Stimulated activated CD4-positive, alpha-beta T cell treated with anti-CD3 and anti-CD28 coated beads, Interleukin-4, amount 100 ng/mL, for 1 hour (primary cell): ENCODE measurements around the gene CCDC172.
"Not testable (repeated sequence)": the region's sequence is repeated elsewhere in the genome, so short reads cannot be mapped to it uniquely, and the experiment has no call there.

ENCODE experiments used
- DNase-seq: peaks from one replicate; pipeline ENCODE4 v3.0.0-alpha.2; 2020

The CCDC172 gene

DNA sequence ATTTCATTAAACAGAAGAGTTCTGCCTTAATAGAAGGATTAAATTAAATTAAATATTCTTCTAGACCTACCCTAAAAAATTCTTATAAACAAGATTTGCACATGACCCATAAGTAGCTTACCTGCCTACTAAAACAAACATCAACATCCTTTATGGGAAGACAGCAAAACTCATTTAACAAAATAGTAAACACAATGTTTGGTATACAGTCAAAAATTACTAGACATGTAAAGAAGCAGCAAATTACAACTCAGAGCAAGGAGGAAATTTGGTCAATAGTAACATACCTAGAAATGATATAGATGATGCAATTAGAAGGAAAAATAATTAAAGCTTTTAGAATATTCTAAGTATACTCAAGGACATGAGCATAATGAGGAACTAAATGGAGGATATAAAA, 27.9 kb downstream of the CCDC172 start:
- DNase-seq: no peak

DNA sequence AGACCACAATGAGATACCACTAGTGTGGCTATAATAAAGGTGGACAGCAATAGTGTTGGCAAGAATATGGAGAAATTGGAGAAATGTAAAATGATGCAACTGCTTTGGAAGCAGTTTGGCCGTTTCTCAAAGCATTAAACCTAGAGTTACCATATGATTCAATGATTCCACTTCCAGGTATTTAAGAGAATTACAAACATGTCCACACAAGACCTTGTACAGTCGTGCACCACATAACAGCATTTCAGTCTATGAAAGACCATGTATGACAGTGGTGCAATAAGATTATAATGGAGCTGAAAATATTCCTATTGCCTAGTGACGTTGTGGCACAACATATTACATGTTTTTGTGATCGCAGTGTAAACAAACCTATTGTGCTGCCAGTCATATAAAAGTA, 29.6 kb downstream of the CCDC172 start:
- DNase-seq: no peak

DNA sequence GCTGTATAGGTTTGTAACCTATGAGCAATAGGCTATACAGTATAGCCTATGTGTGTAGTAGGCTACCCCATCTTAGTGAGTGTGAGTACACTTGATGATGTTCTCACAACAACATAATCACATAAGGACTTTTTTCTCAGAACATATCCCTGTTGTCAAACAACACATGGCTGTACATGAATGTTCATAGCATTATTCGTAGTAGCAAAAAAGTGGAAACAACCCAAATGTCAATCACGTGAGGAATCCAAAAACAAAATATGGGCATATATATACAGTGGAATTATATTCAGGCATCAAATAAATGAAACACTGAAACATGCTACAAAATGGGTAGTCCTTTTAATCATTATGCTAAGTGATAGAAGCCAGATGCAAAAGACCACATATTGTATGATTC, 31.1 kb downstream of the CCDC172 start:
- DNase-seq: no peak

DNA sequence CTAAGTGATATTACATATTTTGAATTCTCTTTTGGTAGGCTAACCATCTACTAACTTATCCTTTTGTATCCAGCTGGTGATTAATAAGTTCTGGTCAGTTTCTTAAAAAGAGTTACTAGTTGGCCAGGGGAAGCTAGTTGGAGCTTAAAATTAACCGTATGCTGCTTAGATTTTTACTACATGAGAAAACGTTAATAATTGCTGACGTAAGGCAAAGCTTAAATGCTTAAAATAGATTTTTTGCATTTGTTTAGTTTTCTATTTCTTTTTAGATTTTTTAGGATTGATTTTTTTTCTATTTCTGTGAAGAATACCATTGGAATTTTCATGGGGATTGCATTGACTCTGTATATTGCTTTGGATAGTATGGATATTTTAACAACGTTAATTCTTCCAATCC, 32.6 kb downstream of the CCDC172 start:
- DNase-seq: no peak

DNA sequence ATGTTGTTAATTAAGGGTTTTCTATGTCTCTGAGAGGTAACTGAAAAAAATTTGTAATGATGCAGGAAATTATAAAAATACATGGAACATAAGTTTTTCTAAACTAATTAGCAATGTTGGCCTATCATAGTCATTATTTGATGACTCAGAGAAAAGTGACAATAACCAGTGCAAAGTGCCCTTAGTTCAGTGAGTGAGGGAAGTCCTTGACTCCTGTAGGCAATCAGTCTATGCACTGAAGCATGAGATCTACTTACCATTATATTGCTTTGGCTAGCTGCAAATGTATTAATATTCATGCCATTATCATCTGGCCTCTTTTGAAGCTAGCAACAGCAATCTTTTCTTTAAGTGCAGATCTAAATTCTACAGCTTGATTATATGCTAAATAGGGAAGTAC, 40.6 kb downstream of the CCDC172 start:
- DNase-seq: no peak

DNA sequence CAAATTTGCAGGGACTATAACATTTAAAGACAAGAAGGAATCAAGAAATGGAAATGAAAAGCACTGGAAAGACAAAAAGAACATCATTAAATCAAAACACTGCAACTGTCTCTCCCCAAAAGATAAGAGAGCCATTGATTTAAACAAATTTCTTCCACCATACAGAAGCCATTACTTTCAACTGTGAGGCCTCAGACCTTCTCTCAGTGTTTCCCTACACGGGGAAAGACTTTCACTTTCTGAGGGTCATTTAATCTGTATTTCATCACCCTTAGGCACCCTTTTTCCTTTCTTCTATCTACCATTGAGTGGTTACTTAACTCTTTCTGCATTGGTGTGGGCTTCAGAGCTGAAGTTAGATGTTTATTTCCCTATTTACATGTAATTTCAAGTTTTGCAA, 47.5 kb downstream of the CCDC172 start:
- DNase-seq: no peak

DNA sequence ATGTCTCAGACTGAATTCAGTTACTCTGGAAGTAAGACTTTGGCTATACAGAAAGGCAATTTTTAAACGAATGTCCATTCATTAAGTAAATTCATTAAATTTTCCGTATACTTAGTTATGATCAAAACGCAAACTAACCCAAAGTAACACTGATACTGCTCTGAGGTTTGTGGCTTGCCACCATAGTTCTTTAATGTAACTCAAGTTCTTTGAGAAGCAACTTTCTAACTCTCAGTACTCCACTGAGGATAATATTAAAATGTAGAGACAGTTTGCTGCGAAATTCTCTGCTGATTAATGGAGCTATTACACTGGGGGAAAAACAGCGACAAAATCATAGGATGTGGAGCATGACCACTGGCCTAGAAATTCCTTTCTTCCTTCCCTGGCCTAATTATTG, 58.0 kb downstream of the CCDC172 start:
- no peak for DNase-seq

DNA sequence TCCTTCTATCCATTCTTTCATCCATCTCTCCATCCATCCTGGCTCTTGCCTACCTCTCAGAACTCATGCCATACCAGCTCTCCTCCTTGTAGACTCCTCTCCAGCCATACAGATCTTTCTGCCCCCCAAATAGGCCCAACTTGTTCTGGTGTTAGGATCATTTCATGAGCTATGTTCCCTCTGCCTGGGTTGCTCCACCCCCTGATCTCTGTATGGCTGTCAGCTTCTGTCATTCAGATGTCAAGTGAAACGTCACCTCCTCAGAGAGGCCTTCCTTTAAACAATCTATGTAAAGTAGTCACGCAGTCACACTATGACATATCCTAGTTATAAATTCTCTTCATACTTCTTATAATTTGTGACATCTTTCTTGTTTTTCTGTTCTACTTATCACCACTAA, 61.1 kb downstream of the CCDC172 start:
- no peak for DNase-seq

DNA sequence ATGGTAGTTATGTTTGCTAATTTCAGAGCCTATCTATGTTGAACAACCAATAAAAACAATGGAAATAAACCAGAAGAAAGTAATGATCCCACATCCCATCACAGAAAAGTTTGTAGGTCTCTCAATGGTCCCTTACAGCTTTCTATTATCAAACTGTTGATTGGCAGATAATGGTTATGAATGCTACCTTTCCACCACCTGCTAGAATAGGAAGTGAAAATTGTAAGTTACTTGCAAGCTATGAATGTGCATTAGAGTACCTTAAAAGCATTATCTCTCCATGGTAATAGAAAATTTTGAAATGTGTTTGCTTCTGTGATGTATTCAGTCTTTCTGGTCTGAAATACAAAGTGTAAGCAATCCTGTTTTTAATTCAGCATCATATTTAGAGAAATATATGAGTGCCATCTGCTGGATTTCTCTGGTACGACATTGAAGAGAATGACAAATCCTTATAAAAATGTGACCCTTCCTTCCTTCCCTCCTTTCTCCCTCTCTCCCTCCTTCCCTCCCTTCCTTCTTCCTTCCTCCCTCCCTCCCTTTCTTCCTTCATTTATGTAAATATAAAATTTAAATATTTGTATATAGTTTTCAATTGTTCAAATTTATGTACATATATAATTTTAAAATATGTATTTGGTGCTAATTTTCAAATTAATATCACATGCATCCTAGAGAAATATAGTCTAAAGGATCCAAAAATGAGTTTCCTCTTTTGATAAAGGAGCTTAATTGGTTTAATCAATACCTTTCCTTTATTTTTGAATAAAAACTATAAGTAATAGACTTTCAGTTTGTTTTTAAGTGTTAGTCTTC, 62.0 kb downstream of the CCDC172 start:
- no peak for DNase-seq

DNA sequence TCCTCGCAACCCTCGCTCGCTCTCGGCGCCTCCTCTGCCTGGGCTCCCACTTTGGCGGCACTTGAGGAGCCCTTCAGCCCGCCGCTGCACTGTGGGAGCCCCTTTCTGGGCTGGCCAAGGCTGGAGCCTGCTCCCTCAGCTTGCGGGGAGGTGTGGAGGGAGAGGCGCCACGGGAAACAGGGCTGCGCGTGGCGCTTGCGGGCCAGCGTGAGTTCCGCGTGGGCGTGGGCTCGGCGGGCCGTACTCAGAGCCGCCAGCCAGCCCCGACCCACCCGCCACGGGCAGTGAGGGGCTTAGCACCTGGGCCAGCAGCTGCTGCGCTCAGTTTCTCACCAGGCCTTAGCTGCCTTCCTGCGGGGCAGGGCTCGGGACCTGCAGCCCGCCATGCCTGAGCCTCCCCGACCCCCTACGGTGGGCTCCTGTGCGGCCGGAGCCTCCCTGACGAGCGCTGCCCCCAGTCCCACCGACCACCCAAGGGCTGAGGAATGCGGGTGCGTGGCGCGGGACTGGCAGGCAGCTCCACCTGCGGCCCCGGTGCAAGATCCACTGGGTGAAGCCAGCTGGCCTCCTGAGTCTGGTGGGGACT, 69.1 kb downstream of the CCDC172 start:
- not testable (repeated sequence) for DNase-seq

DNA sequence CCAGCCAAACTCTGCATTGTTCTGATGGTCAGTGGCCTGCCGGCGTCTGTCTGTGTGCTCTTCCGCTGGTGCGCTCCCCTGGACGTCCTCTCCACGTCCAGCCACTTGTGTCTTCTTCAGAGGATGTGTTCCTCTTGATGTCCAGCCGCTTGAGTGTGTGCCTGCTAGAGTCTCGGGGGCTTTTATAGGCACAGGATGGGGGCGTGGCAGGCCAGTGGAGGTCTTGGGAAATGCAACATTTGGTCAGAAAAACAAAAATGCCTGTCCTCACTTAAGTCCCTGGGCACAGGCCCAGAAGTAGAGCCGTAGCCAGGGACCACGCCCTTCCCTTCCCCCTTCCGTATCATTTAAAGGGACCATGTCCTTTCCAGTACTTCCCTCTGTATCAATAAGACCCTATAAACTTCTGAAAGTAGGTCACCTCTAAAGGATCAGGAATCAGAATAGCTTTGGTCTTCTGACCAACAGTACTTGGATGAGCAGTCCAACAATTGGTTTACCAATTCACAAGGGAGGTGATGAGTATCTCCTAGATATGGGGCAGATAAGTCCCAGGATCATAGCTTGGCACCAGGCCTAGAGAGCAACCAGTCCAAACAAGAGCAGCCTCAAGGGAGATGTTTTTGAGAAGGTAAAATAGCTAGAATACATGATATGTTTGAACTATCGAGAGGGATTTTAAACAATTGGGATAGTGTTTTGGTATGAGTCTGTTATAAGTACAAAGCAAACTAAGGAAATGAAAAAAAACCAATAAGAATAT, 71.2 kb downstream of the CCDC172 start:
- no peak for DNase-seq

DNA sequence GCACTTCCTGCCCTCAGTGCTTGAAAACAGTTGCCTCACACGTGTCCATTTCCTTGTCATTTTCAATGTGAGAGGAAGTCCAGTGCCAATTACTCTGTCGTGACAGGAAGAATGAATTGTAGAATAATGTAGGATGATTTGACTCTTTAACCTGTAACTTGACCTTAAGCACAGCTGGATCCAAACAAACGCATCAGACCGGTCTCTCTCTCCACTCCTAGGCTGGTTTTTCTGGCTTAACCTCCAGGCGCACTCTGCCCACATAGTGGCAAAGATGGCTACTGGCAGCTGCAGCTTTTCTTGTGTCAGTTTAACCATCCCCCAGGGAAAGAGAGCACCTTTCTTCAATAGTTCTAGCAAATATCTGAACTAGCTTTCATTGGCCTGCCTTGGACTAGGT, 74.0 kb downstream of the CCDC172 start:
- DNase-seq: no peak

DNA sequence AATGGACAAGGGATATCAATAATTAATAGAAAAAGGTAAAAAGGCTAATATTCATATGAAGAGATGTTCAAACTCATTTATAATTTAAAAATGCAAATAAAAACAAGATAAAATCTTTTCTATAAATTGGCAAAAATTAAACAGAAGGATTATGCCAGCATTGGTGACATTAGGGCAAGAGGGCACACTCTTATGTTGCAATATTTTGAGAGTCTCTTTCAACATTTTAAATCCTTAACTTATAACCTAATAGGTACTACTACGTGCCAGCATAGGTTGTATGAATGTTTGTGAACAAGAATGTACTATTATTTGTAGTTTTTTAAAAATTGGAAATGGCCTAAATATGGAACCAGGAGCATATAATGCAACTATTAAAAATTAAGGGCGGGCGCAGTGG, 78.6 kb downstream of the CCDC172 start:
- no peak for DNase-seq

DNA sequence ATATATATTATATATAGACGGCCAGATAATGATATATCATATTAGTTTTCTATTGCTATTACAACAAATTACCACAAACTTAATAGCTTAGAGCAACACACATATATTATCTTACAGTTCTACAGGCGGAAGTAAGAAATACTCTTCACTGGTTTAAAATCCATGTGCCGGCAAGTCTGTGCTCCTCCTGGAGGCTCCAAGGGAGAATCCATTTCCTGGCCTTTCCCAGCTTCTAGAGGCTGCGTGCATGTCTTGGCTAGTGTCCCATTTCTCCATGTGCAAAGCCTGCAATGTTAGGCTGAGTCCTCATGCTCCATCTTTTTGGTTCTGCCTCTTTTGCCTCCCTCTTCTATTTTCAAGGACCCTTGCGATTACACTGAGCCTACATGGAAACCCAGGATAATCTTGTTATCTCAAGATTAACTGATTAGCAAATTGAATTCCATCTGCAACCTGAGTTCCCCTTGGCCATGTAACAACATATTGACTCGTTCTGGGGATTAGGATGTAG, 79.5 kb downstream of the CCDC172 start:
- DNase-seq: no peak

DNA sequence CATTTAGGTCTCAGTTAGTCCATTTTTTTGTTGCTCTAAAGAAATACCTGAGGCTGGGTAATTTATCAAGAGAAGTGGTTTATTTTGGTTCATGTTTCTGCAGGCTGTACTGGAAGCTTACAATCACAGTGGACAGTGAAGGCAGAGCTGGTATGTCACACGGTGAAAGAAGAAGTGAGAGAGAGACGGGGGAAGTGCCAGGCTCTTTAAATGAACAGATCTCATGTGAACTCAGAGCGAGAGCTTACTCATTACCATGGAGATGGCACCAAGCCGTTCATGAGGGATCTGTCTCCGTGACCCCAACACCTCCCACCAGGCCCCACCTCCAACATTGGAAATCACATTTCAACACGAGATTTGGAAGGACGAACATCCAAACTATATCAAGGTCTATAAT, 84.5 kb downstream of the CCDC172 start:
- DNase-seq: no peak

DNA sequence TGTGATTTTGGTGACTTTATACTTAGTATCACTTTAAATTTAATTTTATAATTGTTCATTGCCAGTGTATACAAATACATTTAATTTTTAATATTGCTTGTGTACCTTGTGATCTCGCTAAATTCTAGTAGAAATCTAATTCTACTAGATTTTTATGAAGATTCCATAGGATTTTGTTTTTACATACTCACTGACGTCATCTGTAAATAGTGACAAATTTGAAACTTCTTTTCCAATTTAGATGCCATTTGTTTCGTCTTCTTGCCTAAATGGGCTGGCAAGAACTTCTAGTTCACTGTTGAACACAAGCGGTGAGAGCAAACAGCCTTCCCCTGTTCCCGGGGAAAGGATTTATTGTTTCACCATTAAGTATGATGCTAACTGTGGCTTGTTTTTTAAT, 86.1 kb downstream of the CCDC172 start:
- DNase-seq: no peak

DNA sequence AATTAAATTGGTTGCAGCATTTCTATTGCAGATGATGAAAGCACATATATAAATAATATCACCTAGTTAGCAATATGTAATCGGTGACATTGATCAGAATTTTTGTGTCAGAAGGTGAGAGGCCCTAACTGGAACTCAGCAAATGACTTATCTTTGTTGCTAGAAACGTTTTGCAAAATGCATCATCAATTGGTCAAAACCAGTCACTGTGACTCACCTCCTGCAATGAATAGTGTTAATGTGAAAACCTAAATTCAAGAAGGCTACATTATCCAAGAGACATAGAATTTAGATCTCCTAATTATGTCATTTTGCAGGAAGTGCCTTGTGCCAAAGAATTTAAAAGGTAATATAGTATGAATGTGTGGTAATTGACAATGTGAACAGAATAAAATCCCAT, 93.6 kb downstream of the CCDC172 start:
- no peak for DNase-seq

DNA sequence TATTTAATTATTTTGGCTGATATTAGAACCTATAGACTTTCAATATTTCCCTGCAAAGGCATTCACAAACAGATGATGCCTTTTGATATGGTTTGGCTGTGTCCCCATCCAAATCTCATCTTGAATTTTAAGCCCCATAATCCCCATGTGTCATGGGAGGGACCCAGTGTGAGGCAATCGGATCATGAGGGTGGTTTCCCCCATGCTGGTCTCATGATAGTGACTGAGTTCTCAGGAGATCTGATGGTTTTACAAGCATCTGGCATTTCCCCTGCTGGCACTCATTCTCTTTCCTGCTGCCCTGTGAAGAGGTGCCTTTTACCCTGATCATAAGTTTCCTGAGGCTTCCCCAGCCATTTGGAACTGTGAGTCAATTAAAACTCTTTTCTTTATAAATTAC, 94.1 kb downstream of the CCDC172 start:
- no peak for DNase-seq

DNA sequence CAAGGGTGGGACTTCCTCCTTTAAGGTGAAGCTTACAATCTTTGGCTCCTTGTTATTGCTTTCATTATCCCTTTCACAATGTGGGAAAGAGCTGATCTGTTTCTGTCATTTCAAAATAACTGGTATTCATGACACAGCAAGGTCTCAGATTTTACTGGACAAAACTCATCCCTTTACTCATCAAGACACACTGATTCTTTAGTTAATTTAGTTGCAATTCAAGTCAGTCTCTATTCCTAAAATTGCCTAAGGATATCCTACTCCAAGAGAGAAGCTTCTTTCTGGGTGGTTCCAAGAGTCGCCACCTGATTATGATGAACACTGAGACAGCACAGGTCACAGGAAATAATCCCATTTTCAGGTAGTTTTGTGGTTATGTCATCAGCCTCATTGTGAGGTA, 97.6 kb downstream of the CCDC172 start:
- no peak for DNase-seq

DNA sequence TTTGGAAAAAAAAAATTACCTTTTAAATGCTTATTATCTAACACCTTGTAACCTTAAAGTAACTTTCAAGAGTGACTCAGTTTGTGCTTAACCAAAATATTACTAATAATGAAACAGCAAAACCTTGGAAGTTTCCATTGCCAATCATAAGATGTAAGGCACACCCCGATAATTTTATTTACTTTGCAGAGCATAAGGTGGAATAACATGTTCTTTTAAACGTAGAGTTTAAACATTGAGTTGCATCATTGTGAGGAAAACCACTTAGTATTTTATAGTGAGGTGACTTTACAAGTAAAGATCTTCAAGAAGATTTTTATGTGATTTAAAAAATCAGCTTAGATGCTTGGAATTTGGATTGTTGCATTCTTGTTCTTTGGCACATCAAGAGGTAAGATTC, 103.4 kb downstream of the CCDC172 start, which contains the start of gene PNLIPRP3:
TSS of gene PNLIPRP3 (plus strand) at position 177 of the 400 bp plus-strand sequence. CDS start at position 343, 166 bp downstream.
- DNase-seq: no peak

DNA sequence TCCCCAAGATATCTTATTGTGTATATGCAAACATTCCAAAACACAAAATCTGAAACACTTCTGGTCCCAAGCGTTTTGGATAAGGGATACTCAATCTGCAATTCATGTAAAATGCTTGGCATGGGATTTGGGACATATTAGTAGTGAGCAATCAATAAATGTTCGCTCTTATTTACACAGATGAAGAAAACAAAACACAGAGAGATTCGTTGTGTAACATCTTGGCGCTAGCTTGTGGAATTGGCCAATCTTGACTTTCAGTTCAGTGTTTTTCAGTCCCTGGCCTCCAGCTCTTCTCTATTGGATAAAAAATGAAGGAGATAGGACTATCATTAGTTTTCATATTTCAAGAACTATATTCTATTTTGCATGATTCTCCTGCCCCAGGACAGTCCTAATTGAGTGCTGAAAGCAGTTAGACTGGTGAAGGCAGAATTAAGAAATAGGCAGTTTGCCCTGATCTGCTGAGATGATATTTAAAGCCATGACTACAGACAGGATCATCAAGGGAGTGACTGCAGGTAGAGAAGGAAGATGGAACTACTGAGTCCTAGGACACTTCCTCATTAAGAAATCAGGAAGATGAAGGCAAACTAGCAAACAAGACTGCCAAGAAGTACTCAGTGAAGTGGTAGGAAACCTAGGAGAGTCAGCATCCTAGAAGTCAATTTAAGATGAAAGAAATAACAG, 105.2 kb downstream of the CCDC172 start:
- no peak for DNase-seq
